Breast epithelium (tissue), 4 donors: ENCODE measurements around the gene ZPBP. TPM values are rescaled to one million over a fixed set of nuclear protein-coding genes. Genes with fewer than 3 reads are reported as not detected.

ENCODE experiments used
- DNase-seq, 2 donors: peaks; one replicate each; pipeline ENCODE4 v3.0.0-alpha.2; 2019; ENCODE audit warnings: low spot score in 2 of 2
- H3K27ac ChIP-seq, 2 donors: fragments of 200-600 bp; sonication (generic) in 1 of 2; one replicate each; pipeline ENCODE4 v1.5.1; 2016 to 2019; ENCODE audit warnings: mild to moderate bottlenecking in 1 of 2
- H3K27me3 ChIP-seq, 2 donors: fragments of 200-600 bp; sonication (generic) in 1 of 2; one replicate each; pipeline versions ENCODE4 v1.5.1 to v1.6.0; 2017 to 2019; ENCODE audit warnings: control low read depth in 1 of 2, mild to moderate bottlenecking in 1 of 2
- H3K36me3 ChIP-seq: fragments of 200-600 bp; one replicate; pipeline ENCODE4 v1.5.1; 2019
- H3K4me1 ChIP-seq, 2 donors: fragments of 200-600 bp; sonication (generic); one replicate each; pipeline ENCODE4 v1.5.1; 2016 to 2019; ENCODE audit warnings: control low read depth in 1 of 2
- H3K4me3 ChIP-seq, 3 donors: fragments of 200-600 bp; sonication (generic); 1 replicate in 2 of 3; 2 replicates in 1 of 3; pipeline ENCODE4 v1.5.1; 2016 to 2019; ENCODE audit warnings: mild to moderate bottlenecking in 3 of 3, moderate library complexity in 2 of 3
- H3K9me3 ChIP-seq, 2 donors: fragments of 200-600 bp; sonication (generic) in 1 of 2; one replicate each; pipeline ENCODE4 v1.5.1; 2016 to 2019; ENCODE audit warnings: control low read depth in 1 of 2
- POLR2A ChIP-seq: fragments of 450-650 bp; IDR thresholded peaks from one replicate; pipeline ENCODE4 v1.6.1; 2016; ENCODE audit warnings: antibody characterized with exemption, mild to moderate bottlenecking, moderate library complexity
- POLR2AphosphoS5 ChIP-seq, 3 donors: sonication (generic); formaldehyde crosslinking; IDR thresholded peaks; one replicate each; pipeline ENCODE4 v1.6.1; 2017; ENCODE audit warnings: antibody characterized with exemption in 3 of 3
- intact Hi-C: fragments of 100-400 bp; cut with DNase I; formaldehyde crosslinking; loops from one replicate; pipeline ENCODE4 v1.15.1; 2023; ENCODE audit warnings: low total_unique reads
- total RNA-seq, 3 donors: library from RNA; depleted of rRNA; stranded (reverse); fragments of >200 nt; gene quantifications; one replicate each; pipeline ENCODE4 v1.1.0, GENCODE V29; 2016
- TF ChIP-seq, protein P1 (sequence below), 3 donors: fragments of 450-650 bp; IDR thresholded peaks; one replicate each; pipeline ENCODE4 v1.5.1; 2016 to 2017; ENCODE audit warnings: antibody characterized with exemption in 3 of 3, mild to moderate bottlenecking in 3 of 3, moderate library complexity in 3 of 3

ZPBP gene
- total RNA-seq, 3 donors from 2014 or later: not detected

DNA sequence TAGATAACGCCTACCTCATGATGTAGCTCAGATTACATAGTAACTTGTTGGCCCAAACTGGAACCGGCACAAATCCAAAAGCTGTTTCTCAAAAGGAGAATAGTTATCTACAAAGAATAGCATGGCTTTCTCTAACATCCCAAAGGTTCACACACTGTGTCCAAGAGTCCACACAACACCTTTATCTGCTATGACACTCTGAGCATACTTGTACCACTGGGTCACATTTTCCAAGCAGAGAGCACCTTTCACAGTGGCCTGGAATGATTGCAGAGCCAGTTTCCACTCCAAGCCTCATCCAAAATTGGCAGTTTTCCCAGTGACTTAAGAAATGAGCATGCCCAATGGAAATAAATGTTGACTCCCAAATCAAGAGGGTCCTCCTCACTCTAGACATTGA is 164.3 kb downstream of the ZPBP start:
- DNase-seq: no peak
- no peak overlapping the region for H3K4me3 ChIP-seq
- no peak overlapping the region for H3K27ac ChIP-seq
- peaks cover 16 to 23% of the 10 kb centered on the region in 2 donors for H3K9me3 ChIP-seq
- TF ChIP-seq POLR2A (no peak), POLR2AphosphoS5 (IDR thresholded peaks at IDR 0.05) (no peak)
- TF ChIP-seq, protein P1, sequence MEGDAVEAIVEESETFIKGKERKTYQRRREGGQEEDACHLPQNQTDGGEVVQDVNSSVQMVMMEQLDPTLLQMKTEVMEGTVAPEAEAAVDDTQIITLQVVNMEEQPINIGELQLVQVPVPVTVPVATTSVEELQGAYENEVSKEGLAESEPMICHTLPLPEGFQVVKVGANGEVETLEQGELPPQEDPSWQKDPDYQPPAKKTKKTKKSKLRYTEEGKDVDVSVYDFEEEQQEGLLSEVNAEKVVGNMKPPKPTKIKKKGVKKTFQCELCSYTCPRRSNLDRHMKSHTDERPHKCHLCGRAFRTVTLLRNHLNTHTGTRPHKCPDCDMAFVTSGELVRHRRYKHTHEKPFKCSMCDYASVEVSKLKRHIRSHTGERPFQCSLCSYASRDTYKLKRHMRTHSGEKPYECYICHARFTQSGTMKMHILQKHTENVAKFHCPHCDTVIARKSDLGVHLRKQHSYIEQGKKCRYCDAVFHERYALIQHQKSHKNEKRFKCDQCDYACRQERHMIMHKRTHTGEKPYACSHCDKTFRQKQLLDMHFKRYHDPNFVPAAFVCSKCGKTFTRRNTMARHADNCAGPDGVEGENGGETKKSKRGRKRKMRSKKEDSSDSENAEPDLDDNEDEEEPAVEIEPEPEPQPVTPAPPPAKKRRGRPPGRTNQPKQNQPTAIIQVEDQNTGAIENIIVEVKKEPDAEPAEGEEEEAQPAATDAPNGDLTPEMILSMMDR (IDR thresholded peaks at IDR 0.05): no peak
- no peaks in the 10 kb centered on the region for H3K36me3 ChIP-seq
- no peaks in the 10 kb centered on the region for H3K4me1 ChIP-seq
- intact Hi-C loops: no loop called here
- no peaks in the 10 kb centered on the region for H3K27me3 ChIP-seq

GRCh38 chr7:49927631-49928030 is 165.4 kb downstream of the ZPBP start:
- DNase-seq: no peak
- Histone ChIP-seq H3K9me3 (peaks cover 14 to 21% of the 10 kb centered on the region in 2 donors), H3K36me3 (no peaks in the 10 kb centered on the region), H3K27ac (no peak overlapping the region), H3K4me1 (no peaks in the 10 kb centered on the region), H3K4me3 (no peak overlapping the region), H3K27me3 (no peaks in the 10 kb centered on the region)
- intact Hi-C loops: no loop called here
- TF ChIP-seq, protein P1 (IDR thresholded peaks at IDR 0.05): no peak
- TF ChIP-seq POLR2A: no peak
- no peak for TF ChIP-seq POLR2AphosphoS5 (IDR thresholded peaks at IDR 0.05)

DNA sequence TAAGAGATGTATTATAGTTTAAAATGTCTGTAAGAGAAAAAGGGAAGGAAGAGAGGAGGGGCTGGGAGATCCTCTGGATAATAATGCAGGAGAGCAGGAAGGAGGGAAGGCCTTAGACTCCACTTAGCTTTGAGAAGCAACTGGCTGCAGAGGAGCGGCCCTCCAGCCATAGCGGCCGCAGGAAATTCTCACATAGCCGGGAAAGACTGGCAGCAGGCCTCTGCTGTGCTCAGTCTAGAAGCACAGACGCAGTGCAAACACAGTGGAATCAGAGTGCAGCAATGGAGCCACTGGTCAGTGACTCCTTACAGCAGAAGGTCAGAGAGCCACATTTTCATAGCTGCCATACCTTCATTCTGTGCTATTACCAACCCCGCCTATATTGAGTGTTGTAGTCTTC is 166.3 kb downstream of the ZPBP start:
- Histone ChIP-seq H3K36me3 (no peaks in the 10 kb centered on the region), H3K4me1 (no peaks in the 10 kb centered on the region), H3K9me3 (peaks cover 5 to 11% of the 10 kb centered on the region in 2 donors), H3K4me3 (no peak overlapping the region), H3K27ac (no peak overlapping the region), H3K27me3 (no peaks in the 10 kb centered on the region)
- intact Hi-C loops: no loop called here
- TF ChIP-seq, protein P1 (IDR thresholded peaks at IDR 0.05): no peak
- no peak for TF ChIP-seq POLR2A
- TF ChIP-seq POLR2AphosphoS5 (IDR thresholded peaks at IDR 0.05): no peak
- no peak for DNase-seq

GRCh38 chr7:49911909-49912308 is 181.1 kb downstream of the ZPBP start:
- no peak for DNase-seq
- intact Hi-C loops: no loop called here
- TF ChIP-seq, protein P1 (IDR thresholded peaks at IDR 0.05): no peak
- TF ChIP-seq POLR2AphosphoS5 (IDR thresholded peaks at IDR 0.05): no peak
- TF ChIP-seq POLR2A: no peak

DNA sequence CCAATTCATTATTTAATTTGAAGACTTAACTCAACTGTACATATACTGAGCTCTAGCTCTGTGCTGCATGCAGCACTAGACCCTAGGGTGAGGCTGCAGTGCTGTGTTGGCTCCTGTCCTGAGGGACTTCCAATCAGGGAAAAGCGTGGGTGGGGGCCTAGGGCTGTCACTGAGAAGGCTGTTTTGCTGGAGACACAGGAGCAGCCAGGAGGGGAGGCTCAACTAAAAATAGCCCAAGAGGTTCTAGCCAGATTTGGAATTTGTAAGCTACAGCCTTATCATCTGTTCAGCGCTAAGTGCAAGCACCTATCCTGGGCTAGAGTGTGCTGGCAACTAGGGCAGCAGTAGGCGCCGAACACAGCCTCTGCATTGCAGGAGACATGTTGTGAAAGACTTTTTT is 198.5 kb downstream of the ZPBP start:
- intact Hi-C loops: no loop called here
- no peaks in the 10 kb centered on the region for H3K9me3 ChIP-seq
- TF ChIP-seq, protein P1 (IDR thresholded peaks at IDR 0.05): no peak
- DNase-seq: no peak
- no peak overlapping the region for H3K4me3 ChIP-seq
- H3K27me3 ChIP-seq: no peaks in the 10 kb centered on the region
- no peaks in the 10 kb centered on the region for H3K4me1 ChIP-seq
- no peak overlapping the region for H3K27ac ChIP-seq
- H3K36me3 ChIP-seq: no peaks in the 10 kb centered on the region

More at GRCh38 chr7:49911909-49912308, 181.1 kb downstream of the ZPBP start:
- H3K4me1 ChIP-seq: no peaks in the 10 kb centered on the region
- no peak overlapping the region for H3K4me3 ChIP-seq
- no peaks in the 10 kb centered on the region for H3K9me3 ChIP-seq
- H3K27me3 ChIP-seq: no peaks in the 10 kb centered on the region
- H3K27ac ChIP-seq: no peak overlapping the region
- no peaks in the 10 kb centered on the region for H3K36me3 ChIP-seq
